Activated CD4-positive, alpha-beta T cell treated with anti-CD3 and anti-CD28 coated beads for 4 hours (primary cell): ENCODE data around the gene LIPG.
"Not testable (repeated sequence)": the region's sequence is repeated elsewhere in the genome, so short reads cannot be mapped to it uniquely, and the experiment has no call there.

Experiments used
- DNase-seq, 2 donors: peaks; one replicate each; pipeline ENCODE4 v3.0.0-alpha.2; 2020

The LIPG gene

GRCh38 chr18:49579041-49579440, 17.2 kb downstream of the LIPG start:
- not testable (repeated sequence) for DNase-seq

GRCh38 chr18:49579583-49579982, 17.7 kb downstream of the LIPG start:
- not testable (repeated sequence) for DNase-seq

GRCh38 chr18:49580279-49580678, 18.4 kb downstream of the LIPG start:
- DNase-seq: no peak

DNA sequence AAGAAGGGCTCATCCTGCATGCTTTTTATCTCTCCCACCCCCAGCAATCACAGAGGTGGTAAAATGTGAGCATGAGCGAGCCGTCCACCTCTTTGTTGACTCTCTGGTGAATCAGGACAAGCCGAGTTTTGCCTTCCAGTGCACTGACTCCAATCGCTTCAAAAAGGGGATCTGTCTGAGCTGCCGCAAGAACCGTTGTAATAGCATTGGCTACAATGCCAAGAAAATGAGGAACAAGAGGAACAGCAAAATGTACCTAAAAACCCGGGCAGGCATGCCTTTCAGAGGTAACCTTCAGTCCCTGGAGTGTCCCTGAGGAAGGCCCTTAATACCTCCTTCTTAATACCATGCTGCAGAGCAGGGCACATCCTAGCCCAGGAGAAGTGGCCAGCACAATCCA, 19.5 kb downstream of the LIPG start:
- no peak for DNase-seq

GRCh38 chr18:49582579-49582978, 20.7 kb downstream of the LIPG start:
- DNase-seq: no peak

DNA sequence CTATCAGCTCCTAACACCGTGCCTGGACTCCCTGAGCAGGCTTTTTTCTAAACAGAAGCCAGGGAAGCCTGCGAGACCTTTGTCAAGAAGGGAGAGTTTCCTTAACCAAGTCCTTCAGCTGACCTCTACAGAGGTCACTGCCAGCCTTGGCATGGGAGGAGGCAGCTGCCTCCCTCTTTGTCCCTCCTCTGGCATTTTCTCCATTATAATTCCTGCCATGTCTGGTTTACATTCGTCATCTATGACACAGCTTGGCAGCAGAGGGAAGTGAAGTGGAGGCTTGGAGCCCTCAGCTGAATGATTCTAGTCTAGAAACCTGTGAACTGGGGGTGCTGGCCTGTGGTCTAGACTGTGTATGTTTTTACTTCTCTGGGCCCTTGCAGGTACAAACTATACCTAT, 22.5 kb downstream of the LIPG start:
- DNase-seq: no peak

DNA sequence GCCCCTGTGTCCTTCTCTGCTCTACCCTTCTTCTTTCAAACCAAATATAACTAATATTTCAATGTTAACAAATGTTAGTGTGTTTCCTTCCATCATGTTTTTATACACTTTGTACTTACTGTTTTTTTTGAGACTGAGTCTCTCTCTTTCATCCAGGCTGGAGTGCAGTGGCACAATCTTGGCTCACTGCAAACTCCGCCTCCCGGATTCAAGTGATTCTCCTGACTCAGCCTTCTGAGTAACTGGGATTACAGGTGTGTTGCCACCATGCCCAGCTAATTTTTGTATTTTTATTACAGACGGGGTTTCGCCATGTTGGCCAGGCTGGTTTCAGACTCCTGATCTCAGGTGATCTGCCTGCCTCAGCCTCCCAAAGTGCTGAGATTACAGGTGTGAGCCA, 23.1 kb downstream of the LIPG start:
- not testable (repeated sequence) for DNase-seq

- no peak for DNase-seq
Observed at GRCh38 chr18:49585781-49586663, 24.2 kb downstream of the LIPG start.

DNA sequence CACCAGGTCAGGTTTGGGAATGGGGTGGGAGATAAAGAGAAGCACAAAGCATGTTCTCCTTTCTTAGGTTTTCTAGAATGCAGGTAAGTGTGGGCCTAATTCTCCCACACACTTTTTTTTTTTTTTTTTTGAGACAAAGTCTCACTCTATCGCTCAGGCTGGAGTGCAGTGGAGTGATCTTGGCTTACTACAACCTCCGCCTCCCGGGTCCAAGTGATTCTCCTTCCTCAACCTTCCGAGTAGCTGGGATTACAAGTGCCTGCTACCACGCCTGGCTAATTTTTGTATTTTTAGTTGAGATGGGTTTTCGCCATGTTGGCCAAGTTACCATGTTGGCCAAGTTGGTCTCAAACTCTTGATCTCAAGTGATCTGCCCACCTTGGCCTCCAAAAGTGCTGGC, 26.3 kb downstream of the LIPG start:
- DNase-seq: no peak

GRCh38 chr18:49588971-49589370, 27.1 kb downstream of the LIPG start:
- DNase-seq: no peak

DNA sequence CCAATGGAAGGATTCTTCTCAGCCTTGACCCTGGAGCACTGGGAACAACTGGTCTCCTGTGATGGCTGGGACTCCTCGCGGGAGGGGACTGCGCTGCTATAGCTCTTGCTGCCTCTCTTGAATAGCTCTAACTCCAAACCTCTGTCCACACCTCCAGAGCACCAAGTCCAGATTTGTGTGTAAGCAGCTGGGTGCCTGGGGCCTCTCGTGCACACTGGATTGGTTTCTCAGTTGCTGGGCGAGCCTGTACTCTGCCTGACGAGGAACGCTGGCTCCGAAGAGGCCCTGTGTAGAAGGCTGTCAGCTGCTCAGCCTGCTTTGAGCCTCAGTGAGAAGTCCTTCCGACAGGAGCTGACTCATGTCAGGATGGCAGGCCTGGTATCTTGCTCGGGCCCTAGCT, 28.8 kb downstream of the LIPG start:
- no peak for DNase-seq

DNA sequence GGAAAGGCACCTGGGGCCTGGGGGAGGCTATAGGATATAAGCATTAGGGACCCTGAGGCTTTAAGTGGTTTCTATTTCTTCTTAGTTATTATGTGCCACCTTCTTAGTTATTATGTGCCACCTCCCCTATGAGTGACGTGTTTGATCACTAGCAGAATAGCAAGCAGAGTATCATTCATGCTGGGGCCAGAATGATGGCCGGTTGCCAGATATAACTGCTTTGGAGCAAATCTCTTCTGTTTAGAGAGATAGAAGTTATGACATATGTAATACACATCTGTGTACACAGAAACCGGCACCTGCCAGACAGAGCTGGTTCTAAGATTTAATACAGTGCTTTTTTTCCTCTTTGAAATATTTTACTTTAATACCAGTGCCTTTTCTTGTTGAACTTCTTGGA, 29.4 kb downstream of the LIPG start:
- DNase-seq: no peak

- no peak for DNase-seq
Observed at GRCh38 chr18:49591775-49592174, 29.9 kb downstream of the LIPG start.

GRCh38 chr18:49596687-49597086, 34.8 kb downstream of the LIPG start:
- DNase-seq: no peak

GRCh38 chr18:49597157-49597931, 35.5 kb downstream of the LIPG start:
- DNase-seq: no peak

DNA sequence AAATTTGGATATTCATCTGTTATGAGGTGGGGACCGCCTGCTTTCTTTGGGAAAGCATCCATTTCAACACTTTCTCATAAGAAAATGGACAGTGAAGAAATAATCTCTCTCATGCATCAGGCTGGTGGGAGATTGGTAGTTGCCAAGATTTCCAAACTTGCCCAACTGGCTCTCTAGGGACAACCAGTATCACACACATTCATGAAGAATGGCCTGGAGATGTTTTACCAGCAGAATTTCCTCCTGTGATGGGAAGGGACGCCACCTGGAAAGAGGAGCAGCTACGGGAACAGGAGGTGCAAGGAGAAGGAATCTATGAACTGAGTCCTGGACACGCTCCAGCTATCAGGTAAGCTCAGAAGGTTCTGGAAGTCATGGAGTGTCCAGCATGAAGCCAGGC, 39.4 kb downstream of the LIPG start:
- DNase-seq: no peak

GRCh38 chr18:49608366-49609255, 46.8 kb downstream of the LIPG start:
- DNase-seq: no peak

DNA sequence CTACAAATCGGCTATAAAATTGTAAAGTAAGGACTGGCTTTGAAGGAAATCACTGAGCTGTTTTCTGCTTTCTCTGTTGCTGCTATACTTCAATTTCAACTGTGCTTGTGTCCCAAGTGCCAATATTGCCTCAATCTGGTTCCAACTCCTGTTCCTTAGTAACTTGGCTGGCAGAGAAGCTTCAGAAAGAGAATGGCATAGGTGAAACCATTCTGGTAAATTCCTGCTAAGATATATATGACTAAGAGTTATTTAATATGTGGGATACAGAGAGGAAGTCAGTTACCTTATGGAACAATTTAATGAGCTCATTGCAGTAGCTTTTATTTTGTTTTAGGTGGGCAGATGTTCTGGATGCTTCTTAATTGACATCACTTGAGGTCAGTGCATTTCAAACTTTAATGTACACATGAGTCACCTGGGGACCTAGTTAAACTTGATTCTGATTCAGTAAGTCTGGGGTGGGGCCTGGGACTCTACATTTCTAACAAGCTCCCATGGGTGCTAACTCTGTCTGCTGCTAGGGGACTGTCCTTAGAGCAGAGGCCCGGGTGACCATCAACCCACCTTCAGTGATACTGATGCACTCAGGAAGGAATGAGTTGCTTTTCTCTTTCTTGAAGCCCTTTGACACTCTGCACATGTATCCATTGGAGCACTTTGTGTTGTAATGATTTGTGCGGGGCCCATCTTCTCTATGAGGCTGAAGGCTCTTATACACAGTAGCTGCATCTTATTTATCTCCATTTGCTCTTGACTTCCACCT, 47.6 kb downstream of the LIPG start:
- no peak for DNase-seq

- no peak for DNase-seq
Observed at GRCh38 chr18:49610022-49610445, 48.2 kb downstream of the LIPG start.

DNA sequence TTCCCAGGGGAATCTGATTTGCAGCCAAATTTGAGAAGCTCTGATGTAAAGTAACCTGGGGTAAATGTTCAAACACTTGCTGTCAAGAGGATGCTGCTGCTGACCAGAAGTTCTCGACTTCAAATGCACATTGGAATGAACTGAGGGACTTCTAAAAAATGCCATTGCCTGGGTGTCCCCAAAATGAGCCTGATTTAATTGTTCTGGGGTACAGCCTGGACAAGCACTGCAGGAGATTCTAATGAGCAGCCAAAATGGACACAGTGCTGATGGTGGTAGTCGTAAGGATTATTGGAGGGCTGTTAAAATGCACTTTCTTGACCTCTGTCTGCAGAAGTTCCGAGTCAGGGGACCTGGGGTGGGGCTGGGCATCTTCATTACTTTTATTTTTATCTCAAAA, 49.5 kb downstream of the LIPG start:
- no peak for DNase-seq

DNA sequence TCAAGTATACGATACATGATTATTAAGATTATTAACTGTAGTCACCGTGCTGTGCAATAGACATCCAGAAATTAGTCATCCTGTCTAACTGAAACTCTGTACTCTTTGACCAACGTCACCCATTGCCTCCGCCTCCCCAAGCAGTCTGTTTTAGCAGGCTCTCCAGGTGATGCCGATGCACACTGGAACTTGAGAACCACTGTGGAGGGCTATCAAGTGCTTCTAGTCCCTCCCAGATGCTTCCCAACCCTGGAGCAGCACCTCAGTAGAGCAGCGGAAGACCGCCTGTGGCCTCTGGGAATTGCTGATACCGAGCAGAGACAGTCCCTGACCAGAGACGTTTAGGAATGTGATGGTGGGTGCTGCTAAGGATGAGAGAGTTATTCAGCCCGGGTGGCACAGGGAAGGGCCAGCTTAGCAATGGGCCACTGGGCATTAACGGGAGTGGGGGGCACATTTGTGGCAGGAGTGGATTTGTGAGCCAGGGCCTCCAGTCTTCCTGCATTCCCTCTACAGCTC, 50.7 kb downstream of the LIPG start:
- DNase-seq: no peak

DNA sequence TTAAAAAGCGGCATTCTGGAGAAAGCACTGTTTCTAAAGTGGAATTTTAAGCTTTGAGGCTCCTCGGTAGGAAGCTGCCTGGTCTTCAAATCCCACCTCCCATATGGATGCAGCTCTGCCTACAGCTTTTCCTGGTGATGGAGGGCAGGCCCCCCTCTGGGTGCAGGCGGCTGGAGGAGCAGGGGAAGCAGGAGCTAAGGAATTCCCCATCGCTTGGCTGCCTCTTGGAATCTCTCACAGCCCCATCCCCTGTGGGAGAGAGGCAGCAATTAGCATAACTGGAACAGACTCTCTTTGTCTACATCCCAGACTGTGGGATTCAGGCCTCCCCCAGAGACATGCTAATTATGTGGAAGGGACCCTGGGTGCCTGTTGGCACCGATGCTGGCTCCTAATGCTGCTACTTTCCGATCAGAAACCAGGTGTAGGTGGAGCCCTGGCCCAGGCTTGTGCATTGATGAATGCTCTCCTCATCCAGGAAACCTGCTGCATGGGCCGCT, 51.3 kb downstream of the LIPG start:
- DNase-seq: no peak
